ENCODE data around the gene PSMG1. TPM values are rescaled to one million over a fixed set of nuclear protein-coding genes. Genes with fewer than 3 reads are reported as not detected.

PSMG1 gene
- total and polyA plus RNA-seq, 10 of the 15 experiments (the other 5 are each of a cell fraction or from before 2014, with no cell fraction given): 21.3 to 248 (median 121) TPM

GRCh38 chr21:39187141-39187540 is 3.9 kb upstream of the PSMG1 start:
- BruUV-seq (replicated peaks): no TSS peak
- no peak for DNase-seq (ENCODE audit: low read depth, low spot score)
- no peak overlapping the region for H2AFZ ChIP-seq (ENCODE audit: control insufficient read depth, low read depth, low read length)
- 0 out of 2 replicates have a peak overlapping the region, but pooled peaks have one; percentile 35 for H3K4me3 ChIP-seq
- in situ Hi-C loops (cut with MboI): no loop called here
- WGBS (ENCODE audit: insufficient coverage, insufficient replicate concordance, low lambda C conversion rate, missing lambda C conversion rate): 31% methylated on average over 5 of the region's 5 CpGs
- TF ChIP-seq ETV6 (conservative IDR thresholded peaks at IDR 0.05 in 1 of 2, IDR thresholded peaks at IDR 0.05 in 1 of 2; ENCODE audit: borderline replicate concordance in 1 of 2, low read depth in 1 of 2): no peak
- H3K9ac ChIP-seq (ENCODE audit: control insufficient read depth, insufficient read depth, low read length): no peak overlapping the region
- H4K20me1 ChIP-seq (ENCODE audit: control insufficient read depth, insufficient read depth): no peaks in the 10 kb centered on the region
- intact Hi-C loops (cut with micrococcal nuclease; ENCODE audit: unreplicated experiment): loop anchor here (10.0 kb wide), 1 partner anchor 258 kb away; the partner anchor contains the start of gene LCA5L
- H3K9me3 ChIP-seq (replicated peaks; ENCODE audit: control insufficient read depth, insufficient read depth, low read length): no peaks in the 10 kb centered on the region
- SMC1A ChIA-PET (ENCODE audit: uncharacterized antibody, unreplicated experiment): interaction anchor here (0.7 to 1.6 kb wide), 3 partner anchors 11 to 450 kb away, joined by 3 to 4 read pairs (median 3); no protein-coding TSS in a partner anchor
- peak overlapping the region; percentile 78 for H3K4me2 ChIP-seq (ENCODE audit: control insufficient read depth, insufficient read depth)
- no peaks in the 10 kb centered on the region for H3K36me3 ChIP-seq (ENCODE audit: control insufficient read depth in 2 of 2, insufficient read depth in 2 of 2, low read length in 1 of 2)
- CTCF ChIA-PET: interaction anchor here (1.8 to 2.1 kb wide), 2 partner anchors 200 to 254 kb away, joined by 4 to 6 read pairs; no protein-coding TSS in a partner anchor
- H3K27ac ChIP-seq (ENCODE audit: control insufficient read depth, insufficient read depth): no peak overlapping the region; the same call in 1 of the 2 replicates
- peak; percentile 13 for FAIRE-seq
- POLR2A ChIA-PET: no interaction called here
- no peak for ATAC-seq
- peaks cover 45% of the 10 kb centered on the region for H3K4me1 ChIP-seq (ENCODE audit: control insufficient read depth, insufficient read depth, low read length)
- no peaks in the 10 kb centered on the region for H3K27me3 ChIP-seq (replicated peaks in 1 of 2; ENCODE audit: control insufficient read depth in 2 of 2, insufficient read depth in 2 of 2, low read length in 1 of 2)
- H3K79me2 ChIP-seq (ENCODE audit: control insufficient read depth, insufficient read depth, low read length): peaks cover 21% of the 10 kb centered on the region
- RAD21 ChIA-PET (ENCODE audit: unreplicated experiment): interaction anchor here (2.2 kb wide), 1 partner anchor 200 kb away, joined by 8 read pairs; no protein-coding TSS in a partner anchor

- Histone ChIP-seq H3K4me1 (ENCODE audit: control insufficient read depth, insufficient read depth, low read length) (peaks cover 45% of the 10 kb centered on the region), H3K79me2 (ENCODE audit: control insufficient read depth, insufficient read depth, low read length) (peaks cover 26% of the 10 kb centered on the region), H3K36me3 (ENCODE audit: control insufficient read depth in 2 of 2, insufficient read depth in 2 of 2, low read length in 1 of 2) (no peaks in the 10 kb centered on the region), H3K4me2 (ENCODE audit: control insufficient read depth, insufficient read depth) (peak overlapping the region; percentile 78), H3K9ac (ENCODE audit: control insufficient read depth, insufficient read depth, low read length) (no peak overlapping the region), H3K27me3 (replicated peaks in 1 of 2; ENCODE audit: control insufficient read depth in 2 of 2, insufficient read depth in 2 of 2, low read length in 1 of 2) (no peaks in the 10 kb centered on the region), H2AFZ (ENCODE audit: control insufficient read depth, low read depth, low read length) (no peak overlapping the region), H3K4me3 (peak overlapping the region; percentile 35; the same call in 1 of the 2 replicates), H3K27ac (ENCODE audit: control insufficient read depth, insufficient read depth) (peak overlapping the region; percentile 67), H4K20me1 (ENCODE audit: control insufficient read depth, insufficient read depth) (no peaks in the 10 kb centered on the region), H3K9me3 (replicated peaks; ENCODE audit: control insufficient read depth, insufficient read depth, low read length) (no peaks in the 10 kb centered on the region)
- DNase-seq (ENCODE audit: low read depth, low spot score) (no peak), ATAC-seq (no peak), FAIRE-seq (no peak)
- RAD21 ChIA-PET (ENCODE audit: unreplicated experiment): interaction anchor here (2.2 kb wide), 1 partner anchor 201 kb away, joined by 8 read pairs; no protein-coding TSS in a partner anchor
- no TSS peak for BruUV-seq (replicated peaks)
- in situ Hi-C loops (cut with MboI) (no loop called here), intact Hi-C loops (cut with micrococcal nuclease; ENCODE audit: unreplicated experiment) (loop anchor here (10.0 kb wide), 1 partner anchor 258 kb away; the partner anchor contains the start of gene LCA5L)
- no peak for TF ChIP-seq MYB (IDR thresholded peaks at IDR 0.05; ENCODE audit: borderline replicate concordance, low read depth, low read length)
- TF ChIP-seq CHD2 (IDR thresholded peaks at IDR 0.05; ENCODE audit: borderline replicate concordance, low read depth, low read length): no peak
- no peak for TF ChIP-seq TBL1XR1 (IDR thresholded peaks at IDR 0.05; ENCODE audit: low read depth, low read length)
- no peak for TF ChIP-seq MTA2 (IDR thresholded peaks at IDR 0.05; ENCODE audit: low read depth)
- POLR2A ChIA-PET: no interaction called here
- CTCF ChIA-PET: interaction anchor here (1.8 to 2.1 kb wide), 2 partner anchors 201 to 255 kb away, joined by 4 to 6 read pairs; no protein-coding TSS in a partner anchor
- SMC1A ChIA-PET (ENCODE audit: uncharacterized antibody, unreplicated experiment): interaction anchor here (0.7 to 1.6 kb wide), 3 partner anchors 10 to 449 kb away, joined by 3 to 4 read pairs (median 3); no protein-coding TSS in a partner anchor
Measured at GRCh38 chr21:39186676-39187075, 3.4 kb upstream of the PSMG1 start.

All from GM12878 (cell line).